GM12875 (cell line): ENCODE results near the gene TMBIM1.

Experiments used
- H3K4me3 ChIP-seq: one replicate; pipeline ENCODE4 v1.5.1; 2011; ENCODE audit warnings: low read depth, low read length, control low read depth
- TF ChIP-seq, protein P1 (sequence below): IDR thresholded peaks from 2 replicates; pipeline ENCODE4 v1.5.1; 2011; ENCODE audit warnings: low read depth, mild to moderate bottlenecking, control low read depth, inconsistent platforms, low read length, moderate library complexity, borderline replicate concordance; ENCODE audit not compliant: insufficient read depth

Gene TMBIM1

DNA sequence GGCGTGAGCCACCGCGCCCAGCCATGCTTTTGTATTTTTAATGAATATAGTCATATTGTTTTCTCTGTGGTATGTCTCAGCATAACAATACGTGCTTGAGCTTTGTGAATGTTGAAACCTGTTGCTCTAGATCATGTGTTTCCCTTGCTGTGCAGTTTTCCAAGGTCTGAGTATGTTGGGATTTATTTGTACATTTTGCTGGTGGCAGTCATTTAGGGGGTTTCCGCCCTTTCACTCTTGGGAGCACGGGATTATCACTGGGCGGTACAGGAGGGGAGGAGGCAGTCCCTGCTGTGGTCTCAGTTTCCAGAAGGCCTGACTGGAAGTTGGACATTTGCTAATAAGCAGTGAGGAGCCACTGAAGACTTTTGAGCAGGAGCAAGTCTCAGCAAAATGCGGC lies 39.4 kb upstream of the TMBIM1 start:
- TF ChIP-seq, protein P1, sequence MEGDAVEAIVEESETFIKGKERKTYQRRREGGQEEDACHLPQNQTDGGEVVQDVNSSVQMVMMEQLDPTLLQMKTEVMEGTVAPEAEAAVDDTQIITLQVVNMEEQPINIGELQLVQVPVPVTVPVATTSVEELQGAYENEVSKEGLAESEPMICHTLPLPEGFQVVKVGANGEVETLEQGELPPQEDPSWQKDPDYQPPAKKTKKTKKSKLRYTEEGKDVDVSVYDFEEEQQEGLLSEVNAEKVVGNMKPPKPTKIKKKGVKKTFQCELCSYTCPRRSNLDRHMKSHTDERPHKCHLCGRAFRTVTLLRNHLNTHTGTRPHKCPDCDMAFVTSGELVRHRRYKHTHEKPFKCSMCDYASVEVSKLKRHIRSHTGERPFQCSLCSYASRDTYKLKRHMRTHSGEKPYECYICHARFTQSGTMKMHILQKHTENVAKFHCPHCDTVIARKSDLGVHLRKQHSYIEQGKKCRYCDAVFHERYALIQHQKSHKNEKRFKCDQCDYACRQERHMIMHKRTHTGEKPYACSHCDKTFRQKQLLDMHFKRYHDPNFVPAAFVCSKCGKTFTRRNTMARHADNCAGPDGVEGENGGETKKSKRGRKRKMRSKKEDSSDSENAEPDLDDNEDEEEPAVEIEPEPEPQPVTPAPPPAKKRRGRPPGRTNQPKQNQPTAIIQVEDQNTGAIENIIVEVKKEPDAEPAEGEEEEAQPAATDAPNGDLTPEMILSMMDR, result no peak
- no peak overlapping the region for H3K4me3 ChIP-seq

GRCh38 chr2:218329826-218330593 lies 37.7 kb upstream of the TMBIM1 start:
- TF ChIP-seq, protein P1, result no peak
- H3K4me3 ChIP-seq, result no peak overlapping the region

- H3K4me3 ChIP-seq, result no peak overlapping the region
- TF ChIP-seq, protein P1, result no peak
These were observed 36.9 kb upstream of the TMBIM1 start for GRCh38 chr2:218329027-218329825.

DNA sequence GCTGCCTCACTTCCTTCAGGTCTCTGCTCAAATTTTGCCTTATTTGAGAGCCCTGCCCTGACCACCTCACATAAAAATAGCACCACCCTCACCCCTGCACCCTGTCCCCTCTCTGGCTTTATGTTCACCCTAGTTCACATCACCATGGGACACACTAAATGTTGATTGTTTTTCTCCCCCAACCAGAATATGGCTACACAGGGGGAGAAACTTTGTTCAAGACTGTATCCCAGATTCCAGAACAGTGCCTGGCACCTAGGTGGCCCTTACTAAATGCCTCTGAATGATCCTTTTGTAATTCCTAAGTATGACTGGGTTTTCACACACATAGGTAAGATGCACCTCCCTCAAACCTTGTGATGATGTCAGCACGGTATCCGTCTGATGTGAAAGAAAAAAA lies 36.0 kb upstream of the TMBIM1 start:
- no peak overlapping the region for H3K4me3 ChIP-seq
- TF ChIP-seq, protein P1, result no peak

GRCh38 chr2:218327451-218328210 lies 35.3 kb upstream of the TMBIM1 start:
- TF ChIP-seq, protein P1, result no peak
- no peak overlapping the region for H3K4me3 ChIP-seq

- TF ChIP-seq, protein P1, result no peak
- H3K4me3 ChIP-seq, result no peak overlapping the region
These were observed 34.0 kb upstream of the TMBIM1 start for GRCh38 chr2:218326315-218326714.
